ENCODE results near the gene CAMK1D. TPM values are rescaled to one million over a fixed set of nuclear protein-coding genes. Genes with fewer than 3 reads are reported as not detected.

CAMK1D gene
- total RNA-seq, 1 experiment from 2014 or later: 6.0 TPM

- TF ChIP-seq CTCF (conservative IDR thresholded peaks at IDR 0.05) (no peak), EZH2 (IDR thresholded peaks at IDR 0.05; ENCODE audit: low read depth) (no peak)
- Histone ChIP-seq H4K20me1 (ENCODE audit: insufficient read depth) (no peaks in the 10 kb centered on the region), H2AFZ (no peak overlapping the region), H3K4me3 (no peak overlapping the region), H3K27me3 (ENCODE audit: insufficient read depth, low read depth) (no peaks in the 10 kb centered on the region), H3K36me3 (ENCODE audit: low read depth) (no peaks in the 10 kb centered on the region), H3F3A (ENCODE audit: insufficient read depth, low read depth) (no peaks in the 10 kb centered on the region), H3K4me2 (no peak overlapping the region), H3K9me3 (ENCODE audit: insufficient read depth, low read depth) (no peaks in the 10 kb centered on the region), H3K9me2 (ENCODE audit: insufficient read depth) (no peaks in the 10 kb centered on the region), H3K79me2 (ENCODE audit: low read depth) (no peaks in the 10 kb centered on the region), H3K4me1 (replicated peaks; ENCODE audit: insufficient read depth) (no peaks in the 10 kb centered on the region), H3K27ac (no peak overlapping the region)
- POLR2A ChIA-PET (ENCODE audit: unreplicated experiment): no interaction called here
- intact Hi-C loops (cut with micrococcal nuclease; ENCODE audit: unreplicated experiment): no loop called here
- DNase-seq: no peak
- CTCF ChIA-PET: no interaction called here
- no TSS peak for BruUV-seq (replicated peaks)
These were observed 464.8 kb downstream of the CAMK1D start for GRCh38 chr10:12814166-12814565.

- Histone ChIP-seq H2AFZ (no peak overlapping the region), H3K27ac (no peak overlapping the region), H3K36me3 (ENCODE audit: low read depth) (no peaks in the 10 kb centered on the region), H3K79me2 (ENCODE audit: low read depth) (no peaks in the 10 kb centered on the region), H3K9me2 (ENCODE audit: insufficient read depth) (no peaks in the 10 kb centered on the region), H3F3A (ENCODE audit: insufficient read depth, low read depth) (no peaks in the 10 kb centered on the region), H3K9me3 (ENCODE audit: insufficient read depth, low read depth) (no peaks in the 10 kb centered on the region), H4K20me1 (ENCODE audit: insufficient read depth) (no peaks in the 10 kb centered on the region), H3K4me1 (replicated peaks; ENCODE audit: insufficient read depth) (no peaks in the 10 kb centered on the region), H3K27me3 (ENCODE audit: insufficient read depth, low read depth) (no peaks in the 10 kb centered on the region), H3K4me2 (no peak overlapping the region), H3K4me3 (no peak overlapping the region)
- POLR2A ChIA-PET (ENCODE audit: unreplicated experiment): no interaction called here
- TF ChIP-seq CTCF (conservative IDR thresholded peaks at IDR 0.05) (no peak), EZH2 (IDR thresholded peaks at IDR 0.05; ENCODE audit: low read depth) (no peak)
- CTCF ChIA-PET: no interaction called here
- BruUV-seq (replicated peaks): no TSS peak
- intact Hi-C loops (cut with micrococcal nuclease; ENCODE audit: unreplicated experiment): no loop called here
- DNase-seq: no peak
These were observed 469.7 kb downstream of the CAMK1D start for GRCh38 chr10:12819071-12819470.

DNA sequence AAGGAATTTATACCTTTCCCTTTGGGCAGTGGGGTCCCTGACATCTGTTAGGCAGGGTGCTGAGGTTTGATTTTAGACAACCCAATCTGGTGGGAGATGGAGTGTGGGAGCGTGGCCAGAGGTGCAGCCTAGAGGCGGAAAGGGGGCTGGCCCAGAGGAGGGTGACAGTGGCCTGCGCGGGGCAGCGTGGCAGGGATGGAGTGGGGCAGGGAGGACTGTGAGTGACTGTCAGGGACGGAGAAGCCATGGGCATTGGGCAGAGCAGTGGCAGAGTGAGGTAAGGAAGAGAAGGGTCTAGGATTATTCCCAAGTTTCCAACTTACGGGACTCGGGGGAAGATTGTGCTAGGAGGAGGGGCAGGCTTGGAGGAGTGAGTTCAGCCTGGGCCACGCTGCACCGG, 470.3 kb downstream of the CAMK1D start:
- Histone ChIP-seq H3K27me3 (ENCODE audit: insufficient read depth, low read depth) (no peaks in the 10 kb centered on the region), H3K9me3 (ENCODE audit: insufficient read depth, low read depth) (no peaks in the 10 kb centered on the region), H3K27ac (no peak overlapping the region), H3K36me3 (ENCODE audit: low read depth) (no peaks in the 10 kb centered on the region), H3F3A (ENCODE audit: insufficient read depth, low read depth) (no peaks in the 10 kb centered on the region), H2AFZ (no peak overlapping the region), H3K4me2 (no peak overlapping the region), H3K79me2 (ENCODE audit: low read depth) (no peaks in the 10 kb centered on the region), H3K9me2 (ENCODE audit: insufficient read depth) (no peaks in the 10 kb centered on the region), H3K4me3 (no peak overlapping the region), H3K4me1 (replicated peaks; ENCODE audit: insufficient read depth) (no peaks in the 10 kb centered on the region), H4K20me1 (ENCODE audit: insufficient read depth) (no peaks in the 10 kb centered on the region)
- no peak for DNase-seq
- TF ChIP-seq CTCF (conservative IDR thresholded peaks at IDR 0.05): no peak
- no peak for TF ChIP-seq EZH2 (IDR thresholded peaks at IDR 0.05; ENCODE audit: low read depth)
- ChIA-PET CTCF (no interaction called here), POLR2A (ENCODE audit: unreplicated experiment) (no interaction called here)
- no TSS peak for BruUV-seq (replicated peaks)
- intact Hi-C loops (cut with micrococcal nuclease; ENCODE audit: unreplicated experiment): no loop called here

Measured in PC-9 (cell line).